Activated naive CD8-positive, alpha-beta T cell treated with anti-CD3 and anti-CD28 coated beads, Interleukin-2, amount 50 U/mL, for 24 hours (primary cell): ENCODE results near the gene GABRR3.
"Not testable (repeated sequence)": the region's sequence is repeated elsewhere in the genome, so short reads cannot be mapped to it uniquely, and the experiment has no call there.

Experiments
- ATAC-seq: fragments of 150-1000 bp; cut with Tn5 transposase; one replicate; pipeline ENCODE4 v1.10.0; 2021
- DNase-seq: peaks from one replicate; pipeline ENCODE4 v3.0.0; 2021
- H3K27ac Mint-ChIP-seq: one replicate; pipeline ENCODE4 v1.8.0; 2021; ENCODE audit warnings: mild to moderate bottlenecking, mixed read lengths
- H3K27me3 Mint-ChIP-seq: one replicate; pipeline ENCODE4 v1.8.0; 2021; ENCODE audit warnings: mixed read lengths
- H3K36me3 Mint-ChIP-seq: one replicate; pipeline ENCODE4 v1.8.0; 2021; ENCODE audit warnings: low read depth, mixed read lengths
- H3K4me1 Mint-ChIP-seq: one replicate; pipeline ENCODE4 v1.8.0; 2021; ENCODE audit warnings: mixed read lengths
- H3K4me3 Mint-ChIP-seq: one replicate; pipeline ENCODE4 v1.8.0; 2021; ENCODE audit warnings: mild to moderate bottlenecking, moderate library complexity, mixed read lengths
- H3K9me3 Mint-ChIP-seq: one replicate; pipeline ENCODE4 v1.8.0; 2021; ENCODE audit warnings: mixed read lengths

GABRR3 gene

GRCh38 chr3:98032904-98033303 lies 2.2 kb downstream of the GABRR3 start:
- ATAC-seq (no peak), DNase-seq (no peak)
- Mint-ChIP-seq H3K9me3 (no peaks in the 10 kb centered on the region), H3K27me3 (peaks cover 4% of the 10 kb centered on the region), H3K4me3 (no peak overlapping the region), H3K36me3 (no peaks in the 10 kb centered on the region), H3K4me1 (peaks cover 12% of the 10 kb centered on the region), H3K27ac (no peak overlapping the region)

GRCh38 chr3:98032265-98032664 lies 2.9 kb downstream of the GABRR3 start:
- Mint-ChIP-seq H3K36me3 (no peaks in the 10 kb centered on the region), H3K4me3 (no peak overlapping the region), H3K27me3 (peaks cover 4% of the 10 kb centered on the region), H3K27ac (no peak overlapping the region), H3K4me1 (peaks cover 12% of the 10 kb centered on the region), H3K9me3 (no peaks in the 10 kb centered on the region)
- DNase-seq (no peak), ATAC-seq (no peak)

- H3K4me3 Mint-ChIP-seq, result no peak overlapping the region
- H3K4me1 Mint-ChIP-seq, result peaks cover 12% of the 10 kb centered on the region
Observed at GRCh38 chr3:98029083-98029482, 6.0 kb downstream of the GABRR3 start.

GRCh38 chr3:98027085-98027446 lies 8.0 kb downstream of the GABRR3 start:
- Mint-ChIP-seq H3K27me3 (peaks cover 6% of the 10 kb centered on the region), H3K27ac (no peak overlapping the region), H3K4me3 (no peak overlapping the region), H3K9me3 (no peaks in the 10 kb centered on the region), H3K36me3 (no peaks in the 10 kb centered on the region), H3K4me1 (peaks cover 14% of the 10 kb centered on the region)
- ATAC-seq (no peak), DNase-seq (no peak)

More at GRCh38 chr3:98029083-98029482, 6.0 kb downstream of the GABRR3 start:
- H3K36me3 Mint-ChIP-seq, result no peaks in the 10 kb centered on the region
- ATAC-seq (no peak), DNase-seq (no peak)
- H3K27me3 Mint-ChIP-seq, result peaks cover 5% of the 10 kb centered on the region
- no peak overlapping the region for H3K27ac Mint-ChIP-seq
- no peaks in the 10 kb centered on the region for H3K9me3 Mint-ChIP-seq

- Mint-ChIP-seq H3K36me3 (no peaks in the 10 kb centered on the region), H3K4me3 (no peak overlapping the region), H3K4me1 (peaks cover 14% of the 10 kb centered on the region), H3K9me3 (no peaks in the 10 kb centered on the region), H3K27ac (no peak overlapping the region), H3K27me3 (peaks cover 6% of the 10 kb centered on the region)
- ATAC-seq, result no peak
- no peak for DNase-seq
Observed at GRCh38 chr3:98026425-98027084, 8.6 kb downstream of the GABRR3 start.

GRCh38 chr3:98025392-98025945 lies 9.6 kb downstream of the GABRR3 start:
- no peak overlapping the region for H3K4me3 Mint-ChIP-seq
- H3K27ac Mint-ChIP-seq, result no peak overlapping the region
- H3K36me3 Mint-ChIP-seq, result no peaks in the 10 kb centered on the region
- ATAC-seq, result no peak
- DNase-seq, result no peak
- no peaks in the 10 kb centered on the region for H3K9me3 Mint-ChIP-seq
- H3K4me1 Mint-ChIP-seq, result peaks cover 14% of the 10 kb centered on the region
- peaks cover 6% of the 10 kb centered on the region for H3K27me3 Mint-ChIP-seq

- Mint-ChIP-seq H3K27me3 (peaks cover 6% of the 10 kb centered on the region), H3K4me3 (no peak overlapping the region), H3K27ac (no peak overlapping the region), H3K36me3 (no peaks in the 10 kb centered on the region), H3K9me3 (no peaks in the 10 kb centered on the region), H3K4me1 (peaks cover 2% of the 10 kb centered on the region)
- DNase-seq, result peak; percentile 95
- peak; percentile 80 for ATAC-seq
Observed at GRCh38 chr3:98022978-98023820, 11.9 kb downstream of the GABRR3 start.

GRCh38 chr3:98021830-98022560 lies 13.1 kb downstream of the GABRR3 start:
- Mint-ChIP-seq H3K36me3 (no peaks in the 10 kb centered on the region), H3K4me1 (peaks cover 2% of the 10 kb centered on the region), H3K9me3 (no peaks in the 10 kb centered on the region), H3K27ac (no peak overlapping the region), H3K27me3 (peaks cover 6% of the 10 kb centered on the region), H3K4me3 (no peak overlapping the region)
- DNase-seq (no peak), ATAC-seq (no peak)

GRCh38 chr3:98020412-98020811 lies 14.7 kb downstream of the GABRR3 start:
- no peak for ATAC-seq
- H3K4me3 Mint-ChIP-seq, result no peak overlapping the region

GRCh38 chr3:98018301-98018700 lies 16.8 kb downstream of the GABRR3 start:
- Mint-ChIP-seq H3K4me1 (peaks cover 2% of the 10 kb centered on the region), H3K4me3 (no peak overlapping the region), H3K9me3 (no peaks in the 10 kb centered on the region), H3K36me3 (no peaks in the 10 kb centered on the region), H3K27ac (no peak overlapping the region), H3K27me3 (peaks cover 5% of the 10 kb centered on the region)
- no peak for ATAC-seq
- no peak for DNase-seq

More at GRCh38 chr3:98020412-98020811, 14.7 kb downstream of the GABRR3 start:
- Mint-ChIP-seq H3K36me3 (no peaks in the 10 kb centered on the region), H3K4me1 (peaks cover 2% of the 10 kb centered on the region), H3K9me3 (no peaks in the 10 kb centered on the region), H3K27ac (no peak overlapping the region), H3K27me3 (peaks cover 6% of the 10 kb centered on the region)
- DNase-seq, result no peak

GRCh38 chr3:98014268-98014585 lies 20.9 kb downstream of the GABRR3 start:
- Mint-ChIP-seq H3K4me3 (no peak overlapping the region), H3K27me3 (peaks cover 2% of the 10 kb centered on the region), H3K4me1 (no peaks in the 10 kb centered on the region), H3K9me3 (no peaks in the 10 kb centered on the region), H3K36me3 (no peaks in the 10 kb centered on the region), H3K27ac (no peak overlapping the region)
- ATAC-seq, result no peak
- no peak for DNase-seq

GRCh38 chr3:98013411-98014267 lies 21.5 kb downstream of the GABRR3 start:
- peaks cover 2% of the 10 kb centered on the region for H3K27me3 Mint-ChIP-seq
- H3K4me3 Mint-ChIP-seq, result no peak overlapping the region
- H3K9me3 Mint-ChIP-seq, result no peaks in the 10 kb centered on the region
- H3K4me1 Mint-ChIP-seq, result no peaks in the 10 kb centered on the region
- no peaks in the 10 kb centered on the region for H3K36me3 Mint-ChIP-seq
- DNase-seq, result no peak
- no peak for ATAC-seq
- H3K27ac Mint-ChIP-seq, result no peak overlapping the region

GRCh38 chr3:98012979-98013378 lies 22.1 kb downstream of the GABRR3 start:
- no peak for ATAC-seq
- Mint-ChIP-seq H3K9me3 (no peaks in the 10 kb centered on the region), H3K27ac (no peak overlapping the region), H3K27me3 (peaks cover 2% of the 10 kb centered on the region), H3K4me3 (no peak overlapping the region), H3K4me1 (no peaks in the 10 kb centered on the region), H3K36me3 (no peaks in the 10 kb centered on the region)
- DNase-seq, result no peak

- H3K27me3 Mint-ChIP-seq, result peaks cover 11% of the 10 kb centered on the region
- not testable (repeated sequence) for H3K4me1 Mint-ChIP-seq, H3K36me3 Mint-ChIP-seq, H3K27ac Mint-ChIP-seq, ATAC-seq, H3K4me3 Mint-ChIP-seq, DNase-seq, H3K9me3 Mint-ChIP-seq
Observed at GRCh38 chr3:98010883-98011449, 24.1 kb downstream of the GABRR3 start.
